Endothelial cell of umbilical vein (primary cell): ENCODE measurements around the gene GALNT12.

ENCODE experiments used
- FOS ChIP-seq: IDR thresholded peaks from 2 replicates; pipeline ENCODE4 v1.6.1; 2011; ENCODE audit warnings: mild to moderate bottlenecking, low read length, moderate library complexity, borderline replicate concordance; ENCODE audit not compliant: insufficient read depth
- MAX ChIP-seq: IDR thresholded peaks from 2 replicates; pipeline ENCODE4 v1.6.1; 2011; ENCODE audit not compliant: insufficient read depth, insufficient read length
- POLR2A ChIP-seq: IDR thresholded peaks from 2 replicates; pipeline ENCODE4 v1.6.1; 2012; ENCODE audit warnings: low read depth, mild to moderate bottlenecking, control low read depth, low read length
- POLR2AphosphoS5 ChIP-seq: IDR thresholded peaks from 2 replicates; pipeline ENCODE4 v1.6.1; 2012; ENCODE audit warnings: low read depth, mild to moderate bottlenecking, control low read depth, low read length, moderate library complexity; ENCODE audit not compliant: insufficient read depth
- TF ChIP-seq, protein P1 (sequence below), 2 donors: IDR thresholded peaks; 1 replicate in 1 of 2; 2 replicates in 1 of 2; pipeline ENCODE4 v1.5.1; 2011; ENCODE audit warnings: low read length in 2 of 2, mild to moderate bottlenecking in 2 of 2, moderate library complexity in 2 of 2, control low read depth in 1 of 2, inconsistent platforms in 1 of 2, low read depth in 1 of 2; ENCODE audit not compliant: insufficient read depth in 1 of 2; ENCODE audit errors: extremely low read depth in 1 of 2

GRCh38 chr9:98790842-98791607, 16.4 kb upstream of the GALNT12 start:
- TF ChIP-seq, protein P1, sequence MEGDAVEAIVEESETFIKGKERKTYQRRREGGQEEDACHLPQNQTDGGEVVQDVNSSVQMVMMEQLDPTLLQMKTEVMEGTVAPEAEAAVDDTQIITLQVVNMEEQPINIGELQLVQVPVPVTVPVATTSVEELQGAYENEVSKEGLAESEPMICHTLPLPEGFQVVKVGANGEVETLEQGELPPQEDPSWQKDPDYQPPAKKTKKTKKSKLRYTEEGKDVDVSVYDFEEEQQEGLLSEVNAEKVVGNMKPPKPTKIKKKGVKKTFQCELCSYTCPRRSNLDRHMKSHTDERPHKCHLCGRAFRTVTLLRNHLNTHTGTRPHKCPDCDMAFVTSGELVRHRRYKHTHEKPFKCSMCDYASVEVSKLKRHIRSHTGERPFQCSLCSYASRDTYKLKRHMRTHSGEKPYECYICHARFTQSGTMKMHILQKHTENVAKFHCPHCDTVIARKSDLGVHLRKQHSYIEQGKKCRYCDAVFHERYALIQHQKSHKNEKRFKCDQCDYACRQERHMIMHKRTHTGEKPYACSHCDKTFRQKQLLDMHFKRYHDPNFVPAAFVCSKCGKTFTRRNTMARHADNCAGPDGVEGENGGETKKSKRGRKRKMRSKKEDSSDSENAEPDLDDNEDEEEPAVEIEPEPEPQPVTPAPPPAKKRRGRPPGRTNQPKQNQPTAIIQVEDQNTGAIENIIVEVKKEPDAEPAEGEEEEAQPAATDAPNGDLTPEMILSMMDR (IDR thresholded peaks at IDR 0.05; ENCODE audit: extremely low read depth in 1 of 2, insufficient read depth in 1 of 2, low read depth in 1 of 2, low read length in 2 of 2), result peak; percentile 96 to 98
- TF ChIP-seq POLR2A, result no peak
- no peak for TF ChIP-seq MAX
- TF ChIP-seq FOS, result no peak
- no peak for TF ChIP-seq POLR2AphosphoS5
